Measurements from ENCODE around the gene CALN1.
"Not testable (repeated sequence)": the region's sequence is repeated elsewhere in the genome, so short reads cannot be mapped to it uniquely, and the experiment has no call there.

CALN1 gene

GRCh38 chr7:71828361-71828760 lies 583.8 kb downstream of the CALN1 start:
- Histone ChIP-seq H3K9me3 (replicated peaks; ENCODE audit: insufficient read depth, low read length) (no peaks in the 10 kb centered on the region), H3K4me1 (ENCODE audit: low read length) (no peaks in the 10 kb centered on the region), H4K20me1 (ENCODE audit: insufficient read depth, low read length) (no peaks in the 10 kb centered on the region), H2AFZ (ENCODE audit: low read length) (no peak overlapping the region), H3K9me2 (replicated peaks; ENCODE audit: insufficient read depth, low read length) (no peaks in the 10 kb centered on the region), H3F3A (ENCODE audit: insufficient read depth, low read length) (no peaks in the 10 kb centered on the region), H3K36me3 (replicated peaks; ENCODE audit: insufficient read depth, low read length) (no peaks in the 10 kb centered on the region), H3K27ac (ENCODE audit: low read length) (no peak overlapping the region), H3K4me2 (ENCODE audit: low read depth, low read length) (no peak overlapping the region), H3K79me2 (ENCODE audit: low read length) (no peaks in the 10 kb centered on the region), H3K9ac (ENCODE audit: low read length) (no peak overlapping the region), H3K4me3 (ENCODE audit: low read length) (no peak overlapping the region), H3K27me3 (replicated peaks; ENCODE audit: insufficient read depth, low read length) (no peaks in the 10 kb centered on the region)
- TF ChIP-seq EZH2 (optimal IDR thresholded peaks at IDR 0.05; ENCODE audit: low read depth, low read length) (no peak), CTCF (IDR thresholded peaks at IDR 0.05; ENCODE audit: low read length) (no peak), EZH2phosphoT487 (IDR thresholded peaks at IDR 0.05; ENCODE audit: low read length) (no peak)
- no peak for DNase-seq

DNA sequence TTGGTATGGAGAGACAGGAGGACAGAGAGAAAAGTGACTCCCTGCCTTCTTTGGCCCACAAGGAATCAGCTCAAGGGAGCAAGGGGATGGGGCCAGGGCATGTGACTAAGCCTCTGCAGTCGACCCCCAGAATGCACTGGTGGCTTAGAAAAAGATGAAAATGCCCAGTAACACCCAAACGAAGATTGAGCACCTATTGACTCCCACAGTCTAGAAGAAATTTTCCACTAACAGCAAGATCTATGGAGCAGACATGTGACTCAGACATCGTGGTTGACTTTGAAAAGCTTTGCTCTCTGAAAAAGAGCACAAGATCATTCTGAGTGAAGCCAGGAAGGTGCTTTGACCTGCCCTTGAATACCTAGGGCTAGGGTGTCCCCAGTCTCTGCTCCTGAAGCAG lies 586.0 kb downstream of the CALN1 start:
- no peak overlapping the region for H3K27ac ChIP-seq (ENCODE audit: low read length)
- no peaks in the 10 kb centered on the region for H3K79me2 ChIP-seq (ENCODE audit: low read length)
- H3K9me3 ChIP-seq (replicated peaks; ENCODE audit: insufficient read depth, low read length), result no peaks in the 10 kb centered on the region
- H2AFZ ChIP-seq (ENCODE audit: low read length), result no peak overlapping the region
- no peaks in the 10 kb centered on the region for H3K27me3 ChIP-seq (replicated peaks; ENCODE audit: insufficient read depth, low read length)
- H3K4me2 ChIP-seq (ENCODE audit: low read depth, low read length), result no peak overlapping the region
- no peak overlapping the region for H3K4me3 ChIP-seq (ENCODE audit: low read length)
- no peaks in the 10 kb centered on the region for H3K36me3 ChIP-seq (replicated peaks; ENCODE audit: insufficient read depth, low read length)
- no peaks in the 10 kb centered on the region for H3F3A ChIP-seq (ENCODE audit: insufficient read depth, low read length)
- TF ChIP-seq EZH2phosphoT487 (IDR thresholded peaks at IDR 0.05; ENCODE audit: low read length), result no peak
- no peak for TF ChIP-seq CTCF (IDR thresholded peaks at IDR 0.05; ENCODE audit: low read length)
- no peak for TF ChIP-seq EZH2 (optimal IDR thresholded peaks at IDR 0.05; ENCODE audit: low read depth, low read length)
- no peak for DNase-seq
- H3K9ac ChIP-seq (ENCODE audit: low read length), result no peak overlapping the region
- no peaks in the 10 kb centered on the region for H3K4me1 ChIP-seq (ENCODE audit: low read length)
- H3K9me2 ChIP-seq (replicated peaks; ENCODE audit: insufficient read depth, low read length), result no peaks in the 10 kb centered on the region
- H4K20me1 ChIP-seq (ENCODE audit: insufficient read depth, low read length), result no peaks in the 10 kb centered on the region

GRCh38 chr7:71824006-71824760 lies 588.0 kb downstream of the CALN1 start:
- TF ChIP-seq EZH2phosphoT487 (IDR thresholded peaks at IDR 0.05; ENCODE audit: low read length) (no peak), EZH2 (optimal IDR thresholded peaks at IDR 0.05; ENCODE audit: low read depth, low read length) (no peak), CTCF (IDR thresholded peaks at IDR 0.05; ENCODE audit: low read length) (no peak)
- no peaks in the 10 kb centered on the region for H4K20me1 ChIP-seq (ENCODE audit: insufficient read depth, low read length)
- no peak overlapping the region for H3K4me3 ChIP-seq (ENCODE audit: low read length)
- no peak overlapping the region for H3K9ac ChIP-seq (ENCODE audit: low read length)
- H3K4me2 ChIP-seq (ENCODE audit: low read depth, low read length), result no peak overlapping the region
- no peak overlapping the region for H2AFZ ChIP-seq (ENCODE audit: low read length)
- no peaks in the 10 kb centered on the region for H3K4me1 ChIP-seq (ENCODE audit: low read length)
- no peaks in the 10 kb centered on the region for H3K36me3 ChIP-seq (replicated peaks; ENCODE audit: insufficient read depth, low read length)
- no peaks in the 10 kb centered on the region for H3F3A ChIP-seq (ENCODE audit: insufficient read depth, low read length)
- no peaks in the 10 kb centered on the region for H3K27me3 ChIP-seq (replicated peaks; ENCODE audit: insufficient read depth, low read length)
- DNase-seq, result no peak
- no peaks in the 10 kb centered on the region for H3K9me2 ChIP-seq (replicated peaks; ENCODE audit: insufficient read depth, low read length)
- H3K9me3 ChIP-seq (replicated peaks; ENCODE audit: insufficient read depth, low read length), result no peaks in the 10 kb centered on the region
- H3K79me2 ChIP-seq (ENCODE audit: low read length), result no peaks in the 10 kb centered on the region
- H3K27ac ChIP-seq (ENCODE audit: low read length), result no peak overlapping the region

- H3K4me2 ChIP-seq (ENCODE audit: low read depth, low read length); H3K4me3 ChIP-seq (ENCODE audit: low read length): not testable (repeated sequence)
Measured at GRCh38 chr7:71822406-71822805, 589.7 kb downstream of the CALN1 start.

More at GRCh38 chr7:71822406-71822805, 589.7 kb downstream of the CALN1 start:
- H3K9me2 ChIP-seq (replicated peaks; ENCODE audit: insufficient read depth, low read length); H3K79me2 ChIP-seq (ENCODE audit: low read length); H3K27ac ChIP-seq (ENCODE audit: low read length); H3K9me3 ChIP-seq (replicated peaks; ENCODE audit: insufficient read depth, low read length); H4K20me1 ChIP-seq (ENCODE audit: insufficient read depth, low read length); H3K27me3 ChIP-seq (replicated peaks; ENCODE audit: insufficient read depth, low read length); H3F3A ChIP-seq (ENCODE audit: insufficient read depth, low read length); H3K4me1 ChIP-seq (ENCODE audit: low read length); H3K36me3 ChIP-seq (replicated peaks; ENCODE audit: insufficient read depth, low read length); H3K9ac ChIP-seq (ENCODE audit: low read length); DNase-seq; H2AFZ ChIP-seq (ENCODE audit: low read length): not testable (repeated sequence)
